CD14-positive monocyte (primary cell): Measurements from ENCODE around the gene ZFP57. TPM values are rescaled to one million over a fixed set of nuclear protein-coding genes. Genes with fewer than 3 reads are reported as not detected.

Experiments
- DNase-seq, 3 donors: peaks; one replicate each; pipeline ENCODE4 v3.0.0-alpha.2; 2011 to 2022
- H2AFZ ChIP-seq: 2 replicates; pipeline ENCODE4 v1.6.0; 2012; ENCODE audit warnings: mild to moderate bottlenecking, low read depth, low read length, inconsistent platforms; ENCODE audit not compliant: insufficient read depth, poor library complexity, severe bottlenecking
- H3K27ac ChIP-seq, 2 donors: 1 replicate in 1 of 2; 2 replicates in 1 of 2; pipeline ENCODE4 v1.5.1; 2012 to 2013; ENCODE audit warnings: low read length in 2 of 2, control low read depth in 1 of 2, inconsistent platforms in 1 of 2, low read depth in 1 of 2, mild to moderate bottlenecking in 1 of 2
- H3K27me3 ChIP-seq, 2 donors: one replicate each; pipeline versions ENCODE4 v1.6.0 to v1.6.1; 2011 to 2013; ENCODE audit warnings: low read length in 2 of 2; ENCODE audit not compliant: control insufficient read depth in 2 of 2, insufficient read depth in 2 of 2
- H3K36me3 ChIP-seq, 2 donors: replicated peaks in 1 of 2; 1 replicate in 1 of 2; 2 replicates in 1 of 2; pipeline versions ENCODE4 v1.5.1 to v1.6.1; 2012 to 2013; ENCODE audit warnings: low read length in 2 of 2, control low read depth in 1 of 2, inconsistent platforms in 1 of 2, mild to moderate bottlenecking in 1 of 2; ENCODE audit not compliant: insufficient read depth in 2 of 2, control insufficient read depth in 1 of 2
- H3K4me1 ChIP-seq, 2 donors: 1 replicate in 1 of 2; 2 replicates in 1 of 2; pipeline versions ENCODE4 v1.5.1 to v1.6.1; 2012 to 2013; ENCODE audit warnings: low read length in 2 of 2, control low read depth in 1 of 2, inconsistent platforms in 1 of 2, mild to moderate bottlenecking in 1 of 2, moderate library complexity in 1 of 2; ENCODE audit not compliant: insufficient read depth in 2 of 2, control insufficient read depth in 1 of 2
- H3K4me2 ChIP-seq: replicated peaks from 2 replicates; pipeline ENCODE3; 2012; ENCODE audit warnings: low read length, moderate library complexity, mild to moderate bottlenecking; ENCODE audit not compliant: poor library complexity, severe bottlenecking; ENCODE audit errors: extremely low read depth
- H3K4me3 ChIP-seq, 3 experiments: fragments of 200-600 bp in 1 of 3; sonication (generic) in 1 of 3; replicated peaks in 1 of 3; 1 replicate in 2 of 3; 2 replicates in 1 of 3; pipeline ENCODE4 v1.5.1; 2011 to 2013; ENCODE audit warnings: low read length in 3 of 3, mild to moderate bottlenecking in 3 of 3, control low read depth in 2 of 3, low read depth in 2 of 3, inconsistent platforms in 1 of 3, moderate library complexity in 1 of 3
- H3K79me2 ChIP-seq: 2 replicates; pipeline ENCODE4 v1.6.0; 2012; ENCODE audit warnings: mild to moderate bottlenecking, control low read depth, inconsistent platforms, low read length, moderate library complexity; ENCODE audit not compliant: insufficient read depth
- H3K9ac ChIP-seq: 2 replicates; pipeline ENCODE4 v1.6.0; 2017; ENCODE audit warnings: low read length, mild to moderate bottlenecking; ENCODE audit not compliant: insufficient read depth, poor library complexity, severe bottlenecking
- H3K9me3 ChIP-seq, 2 donors: replicated peaks in 1 of 2; 1 replicate in 1 of 2; 2 replicates in 1 of 2; pipeline versions ENCODE4 v1.5.1 to v1.6.1; 2012 to 2013; ENCODE audit warnings: low read length in 2 of 2, control low read depth in 1 of 2; ENCODE audit not compliant: control insufficient read depth in 1 of 2, insufficient read depth in 1 of 2
- H4K20me1 ChIP-seq: 2 replicates; pipeline ENCODE4 v1.6.0; 2012; ENCODE audit warnings: mild to moderate bottlenecking, low read length, control low read depth, moderate library complexity; ENCODE audit not compliant: insufficient read depth
- H3K27ac Mint-ChIP-seq, 7 donors: one replicate each; pipeline ENCODE4 v1.8.0; 2020; ENCODE audit warnings: mild to moderate bottlenecking in 7 of 7, mixed read lengths in 7 of 7, moderate library complexity in 6 of 7, inconsistent platforms in 2 of 7
- H3K27me3 Mint-ChIP-seq, 3 donors: one replicate each; pipeline ENCODE4 v1.8.0; 2021 to 2022; ENCODE audit warnings: low read depth in 3 of 3, mild to moderate bottlenecking in 3 of 3, mixed read lengths in 3 of 3, moderate library complexity in 3 of 3, inconsistent platforms in 1 of 3
- H3K36me3 Mint-ChIP-seq, 2 donors: one replicate each; pipeline ENCODE4 v1.8.0; 2020; ENCODE audit warnings: mixed read lengths in 2 of 2, inconsistent platforms in 1 of 2, mild to moderate bottlenecking in 1 of 2
- H3K4me1 Mint-ChIP-seq: one replicate; pipeline ENCODE4 v1.8.0; 2020; ENCODE audit warnings: mild to moderate bottlenecking, mixed read lengths
- H3K4me3 Mint-ChIP-seq, 2 donors: one replicate each; pipeline ENCODE4 v1.8.0; 2020; ENCODE audit warnings: mild to moderate bottlenecking in 2 of 2, mixed read lengths in 2 of 2, moderate library complexity in 1 of 2
- H3K9me3 Mint-ChIP-seq, 7 donors: one replicate each; pipeline ENCODE4 v1.8.0; 2020 to 2022; ENCODE audit warnings: mixed read lengths in 7 of 7, mild to moderate bottlenecking in 6 of 7, moderate library complexity in 6 of 7, inconsistent platforms in 2 of 7
- WGBS: methylation state at CpG from one replicate; pipeline ENCODE4 v1.1.5; 2013; ENCODE audit warnings: missing lambda C conversion rate; ENCODE audit not compliant: insufficient coverage; 5-methylcytosine and 5-hydroxymethylcytosine counted together
- intact Hi-C, 2 donors: fragments of 100-400 bp; cut with micrococcal nuclease; formaldehyde crosslinking; loops; one replicate each; pipeline versions ENCODE4 v1.15.0 to v1.15.1; 2023
- polyA plus RNA-seq, 3 donors: library from polyadenylated mRNA; depleted of rRNA in 1 of 3; unstranded in 2 of 3; stranded (reverse) in 1 of 3; fragments of 300-500 nt in 2 of 3; fragments of >200 nt in 1 of 3; fragmentation: Illumina TruSeq in 2 of 3; gene quantifications; 1 replicate in 2 of 3; 2 replicates in 1 of 3; pipeline ENCODE4 v1.2.3, GENCODE V29; 2012 to 2021
- TF ChIP-seq, protein P1 (sequence below): fragments of 200-600 bp; IDR thresholded peaks from one replicate; pipeline ENCODE4 v1.8.0; 2022; ENCODE audit warnings: antibody characterized with exemption, mild to moderate bottlenecking

Gene ZFP57
- polyA plus RNA-seq, 3 donors = 0.72 TPM; not detected in 2

DNA sequence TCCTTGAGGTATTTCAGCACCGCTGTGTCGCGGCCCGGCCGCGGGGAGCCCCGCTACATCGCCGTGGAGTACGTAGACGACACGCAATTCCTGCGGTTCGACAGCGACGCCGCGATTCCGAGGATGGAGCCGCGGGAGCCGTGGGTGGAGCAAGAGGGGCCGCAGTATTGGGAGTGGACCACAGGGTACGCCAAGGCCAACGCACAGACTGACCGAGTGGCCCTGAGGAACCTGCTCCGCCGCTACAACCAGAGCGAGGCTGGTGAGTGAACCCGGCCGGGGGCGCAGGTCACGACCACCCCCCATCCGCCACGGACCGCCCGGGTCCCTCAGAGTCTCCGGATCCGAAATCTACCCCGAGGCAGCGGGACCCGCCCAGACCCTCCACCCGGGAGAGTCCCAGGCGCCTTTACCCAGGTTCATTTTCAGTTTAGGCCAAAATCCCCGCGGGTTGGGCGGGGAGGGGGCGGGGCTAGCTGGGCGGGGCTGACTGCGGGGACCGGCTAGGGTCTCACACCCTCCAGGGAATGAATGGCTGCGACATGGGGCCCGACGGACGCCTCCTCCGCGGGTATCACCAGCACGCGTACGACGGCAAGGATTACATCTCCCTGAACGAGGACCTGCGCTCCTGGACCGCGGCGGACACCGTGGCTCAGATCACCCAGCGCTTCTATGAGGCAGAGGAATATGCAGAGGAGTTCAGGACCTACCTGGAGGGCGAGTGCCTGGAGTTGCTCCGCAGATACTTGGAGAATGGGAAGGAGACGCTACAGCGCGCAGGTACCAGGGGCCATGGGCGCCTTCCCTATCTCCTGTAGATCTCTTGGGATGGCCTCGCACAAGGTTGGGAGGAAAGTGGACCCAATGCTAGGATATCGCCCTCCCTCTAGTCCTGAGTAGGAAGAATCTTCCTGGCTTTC is 43.0 kb upstream of the ZFP57 start:
- H3K27me3 Mint-ChIP-seq = peaks cover 1 to 7% (median 5%) of the 10 kb centered on the region in 3 donors
- peaks cover 0 to 8% (median 1%) of the 10 kb centered on the region in 7 donors for H3K9me3 Mint-ChIP-seq
- H3K36me3 Mint-ChIP-seq = peaks cover 45% of the 10 kb centered on the region in 2 donors
- peak overlapping the region; percentile 93 to 95 for H3K4me3 Mint-ChIP-seq
- Histone ChIP-seq H3K4me1 (peaks cover 18 to 22% of the 10 kb centered on the region in 2 donors), H3K4me2 (peak overlapping the region; percentile 85), H2AFZ (peak overlapping the region; percentile 82), H3K9me3 (no peaks in the 10 kb centered on the region), H4K20me1 (peaks cover 50% of the 10 kb centered on the region), H3K27me3 (no peaks in the 10 kb centered on the region), H3K4me3 (peak overlapping the region; percentile 80 to 99 (median 89)), H3K79me2 (peaks cover 35% of the 10 kb centered on the region), H3K9ac (peak overlapping the region; percentile 99), H3K36me3 (peaks cover 42 to 46% of the 10 kb centered on the region in 2 donors), H3K27ac (peak overlapping the region; percentile 88 to 96)
- H3K27ac Mint-ChIP-seq = peak overlapping the region; percentile 94 to 99 (median 96)
- TF ChIP-seq, protein P1, sequence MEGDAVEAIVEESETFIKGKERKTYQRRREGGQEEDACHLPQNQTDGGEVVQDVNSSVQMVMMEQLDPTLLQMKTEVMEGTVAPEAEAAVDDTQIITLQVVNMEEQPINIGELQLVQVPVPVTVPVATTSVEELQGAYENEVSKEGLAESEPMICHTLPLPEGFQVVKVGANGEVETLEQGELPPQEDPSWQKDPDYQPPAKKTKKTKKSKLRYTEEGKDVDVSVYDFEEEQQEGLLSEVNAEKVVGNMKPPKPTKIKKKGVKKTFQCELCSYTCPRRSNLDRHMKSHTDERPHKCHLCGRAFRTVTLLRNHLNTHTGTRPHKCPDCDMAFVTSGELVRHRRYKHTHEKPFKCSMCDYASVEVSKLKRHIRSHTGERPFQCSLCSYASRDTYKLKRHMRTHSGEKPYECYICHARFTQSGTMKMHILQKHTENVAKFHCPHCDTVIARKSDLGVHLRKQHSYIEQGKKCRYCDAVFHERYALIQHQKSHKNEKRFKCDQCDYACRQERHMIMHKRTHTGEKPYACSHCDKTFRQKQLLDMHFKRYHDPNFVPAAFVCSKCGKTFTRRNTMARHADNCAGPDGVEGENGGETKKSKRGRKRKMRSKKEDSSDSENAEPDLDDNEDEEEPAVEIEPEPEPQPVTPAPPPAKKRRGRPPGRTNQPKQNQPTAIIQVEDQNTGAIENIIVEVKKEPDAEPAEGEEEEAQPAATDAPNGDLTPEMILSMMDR = no peak
- WGBS = 18% methylated on average over 66 of the region's 76 CpGs
- intact Hi-C loops = loop anchor here in 1 of 2 donors (10.0 kb wide), 1 partner anchor 221 kb away; the partner anchor contains the start of gene HLA-A
- peaks cover 52% of the 10 kb centered on the region for H3K4me1 Mint-ChIP-seq
- DNase-seq = peak; percentile 25 to 62 (median 41)

DNA sequence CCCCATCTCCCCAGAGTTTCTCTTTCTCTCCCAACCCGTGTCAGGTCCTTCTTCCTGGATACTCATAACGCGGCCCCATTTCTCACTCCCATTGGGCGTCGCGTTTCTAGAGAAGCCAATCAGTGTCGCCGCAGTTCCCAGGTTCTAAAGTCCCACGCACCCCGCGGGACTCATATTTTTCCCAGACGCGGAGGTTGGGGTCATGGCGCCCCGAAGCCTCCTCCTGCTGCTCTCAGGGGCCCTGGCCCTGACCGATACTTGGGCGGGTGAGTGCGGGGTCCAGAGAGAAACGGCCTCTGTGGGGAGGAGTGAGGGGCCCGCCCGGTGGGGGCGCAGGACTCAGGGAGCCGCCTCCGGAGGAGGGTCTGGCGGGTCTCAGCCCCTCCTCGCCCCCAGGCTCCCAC is 42.3 kb upstream of the ZFP57 start, which contains the start of gene HLA-F:
Gene HLA-F (plus strand): TSS at position 173 of the 404 bp plus-strand sequence. CDS start 30 bp downstream, at position 203.
- peak within 1 kb of the TSS; percentile 80 to 99 (median 89) for H3K4me3 ChIP-seq
- peaks cover 35% of the 10 kb centered on the region for H3K79me2 ChIP-seq
- peak within 1 kb of the TSS; percentile 99 for H3K9ac ChIP-seq
- Mint-ChIP-seq H3K36me3 (peaks cover 43% of the 10 kb centered on the region in 2 donors), H3K27ac (peak within 1 kb of the TSS; percentile 94 to 99 (median 96)), H3K4me1 (peaks cover 50% of the 10 kb centered on the region), H3K9me3 (peaks cover 0 to 8% (median 1%) of the 10 kb centered on the region in 7 donors), H3K4me3 (peak within 1 kb of the TSS; percentile 93 to 95), H3K27me3 (peaks cover 1 to 6% (median 5%) of the 10 kb centered on the region in 3 donors)
- H2AFZ ChIP-seq = peak within 1 kb of the TSS; percentile 82
- peak; percentile 91 to 98 (median 96) for DNase-seq
- peaks cover 18 to 22% of the 10 kb centered on the region in 2 donors for H3K4me1 ChIP-seq
- WGBS = under 1% methylated on average over 20 of the region's 26 CpGs
- no peaks in the 10 kb centered on the region for H3K27me3 ChIP-seq
- H4K20me1 ChIP-seq = peaks cover 43% of the 10 kb centered on the region
- peak within 1 kb of the TSS; percentile 88 to 96 for H3K27ac ChIP-seq
- intact Hi-C loops = loop anchor here in 1 of 2 donors (10.0 kb wide), 1 partner anchor 222 kb away; the partner anchor contains the start of gene HLA-A
- no peaks in the 10 kb centered on the region for H3K9me3 ChIP-seq
- H3K4me2 ChIP-seq = peak within 1 kb of the TSS; percentile 85
- peaks cover 41 to 42% of the 10 kb centered on the region in 2 donors for H3K36me3 ChIP-seq
- TF ChIP-seq, protein P1 = no peak
